Activated T-helper 1 cell treated with anti-CD3 and anti-CD28 coated beads, Interleukin-12 subunit alpha, Interleukin-12 subunit beta, Interleukin-2, Interleukin-4 antibody, amounts not matched to agents 30 ng/mL and 10 ng/mL and 1 ng/mL, durations not matched to agents 14 hours and 24 hours and 36 hours (primary cell): Measurements from ENCODE around the gene SPDYE4. TPM values are rescaled to one million over a fixed set of nuclear protein-coding genes. Genes with fewer than 3 reads are reported as not detected.

Experiments used
- DNase-seq: peaks from one replicate; pipeline ENCODE4 v3.0.0; 2021; ENCODE audit warnings: low spot score
- H3K27ac Mint-ChIP-seq: one replicate; pipeline ENCODE4 v1.8.0; 2021; ENCODE audit warnings: mild to moderate bottlenecking, mixed read lengths
- H3K27me3 Mint-ChIP-seq: one replicate; pipeline ENCODE4 v1.8.0; 2022; ENCODE audit warnings: mild to moderate bottlenecking, moderate library complexity, mixed read lengths; ENCODE audit not compliant: insufficient read depth
- H3K36me3 Mint-ChIP-seq: one replicate; pipeline ENCODE4 v1.8.0; 2021; ENCODE audit warnings: low read depth, mixed read lengths
- H3K4me1 Mint-ChIP-seq: one replicate; pipeline ENCODE4 v1.8.0; 2021; ENCODE audit warnings: low read depth, mixed read lengths
- H3K4me3 Mint-ChIP-seq: one replicate; pipeline ENCODE4 v1.8.0; 2021; ENCODE audit warnings: mild to moderate bottlenecking, moderate library complexity, mixed read lengths
- H3K9me3 Mint-ChIP-seq: one replicate; pipeline ENCODE4 v1.8.0; 2021; ENCODE audit warnings: mixed read lengths
- intact Hi-C: fragments of 100-400 bp; cut with micrococcal nuclease; formaldehyde crosslinking; loops from one replicate; pipeline ENCODE4 v1.15.1; 2024
- total RNA-seq: library from RNA; stranded (reverse); gene quantifications from 2 replicates; pipeline ENCODE4 v1.2.3, GENCODE V29; 2022

The SPDYE4 gene
- total RNA-seq, 1 donor from 2014 or later = not detected

DNA sequence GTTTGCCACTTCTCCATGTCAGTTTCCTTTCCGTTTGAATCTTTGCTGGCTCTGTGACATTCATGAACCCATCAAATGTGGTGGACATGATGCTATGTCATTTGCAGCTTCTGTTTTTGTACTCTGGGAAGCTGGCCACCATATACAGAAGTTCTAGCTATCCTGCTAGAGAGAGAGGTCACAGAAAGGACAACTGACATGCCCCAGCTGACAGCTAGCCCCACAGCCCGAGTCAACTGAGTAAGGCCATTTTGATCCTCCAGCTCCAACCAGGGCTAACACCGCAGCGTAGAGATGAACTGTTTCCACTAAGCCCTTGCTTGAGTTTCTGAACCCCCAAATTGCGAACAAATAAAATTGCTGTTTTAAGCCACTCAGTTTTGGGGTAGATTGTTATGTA is 47.5 kb downstream of the SPDYE4 start:
- no peak overlapping the region for H3K27ac Mint-ChIP-seq
- H3K36me3 Mint-ChIP-seq = no peaks in the 10 kb centered on the region
- no peaks in the 10 kb centered on the region for H3K4me1 Mint-ChIP-seq
- H3K9me3 Mint-ChIP-seq = no peaks in the 10 kb centered on the region
- DNase-seq = no peak
- intact Hi-C loops = no loop called here
- H3K27me3 Mint-ChIP-seq = no peaks in the 10 kb centered on the region
- no peak overlapping the region for H3K4me3 Mint-ChIP-seq

- Mint-ChIP-seq H3K4me3 (no peak overlapping the region), H3K9me3 (no peaks in the 10 kb centered on the region), H3K27ac (no peak overlapping the region), H3K4me1 (no peaks in the 10 kb centered on the region), H3K27me3 (peaks cover 9% of the 10 kb centered on the region), H3K36me3 (no peaks in the 10 kb centered on the region)
- intact Hi-C loops = no loop called here
- DNase-seq = no peak
These were observed 49.3 kb downstream of the SPDYE4 start for GRCh38 chr17:8709006-8709405.

GRCh38 chr17:8708025-8708461 is 50.3 kb downstream of the SPDYE4 start:
- no peak for DNase-seq
- Mint-ChIP-seq H3K27me3 (peaks cover 14% of the 10 kb centered on the region), H3K9me3 (no peaks in the 10 kb centered on the region), H3K4me3 (no peak overlapping the region), H3K36me3 (no peaks in the 10 kb centered on the region), H3K27ac (no peak overlapping the region), H3K4me1 (no peaks in the 10 kb centered on the region)
- intact Hi-C loops = no loop called here

DNA sequence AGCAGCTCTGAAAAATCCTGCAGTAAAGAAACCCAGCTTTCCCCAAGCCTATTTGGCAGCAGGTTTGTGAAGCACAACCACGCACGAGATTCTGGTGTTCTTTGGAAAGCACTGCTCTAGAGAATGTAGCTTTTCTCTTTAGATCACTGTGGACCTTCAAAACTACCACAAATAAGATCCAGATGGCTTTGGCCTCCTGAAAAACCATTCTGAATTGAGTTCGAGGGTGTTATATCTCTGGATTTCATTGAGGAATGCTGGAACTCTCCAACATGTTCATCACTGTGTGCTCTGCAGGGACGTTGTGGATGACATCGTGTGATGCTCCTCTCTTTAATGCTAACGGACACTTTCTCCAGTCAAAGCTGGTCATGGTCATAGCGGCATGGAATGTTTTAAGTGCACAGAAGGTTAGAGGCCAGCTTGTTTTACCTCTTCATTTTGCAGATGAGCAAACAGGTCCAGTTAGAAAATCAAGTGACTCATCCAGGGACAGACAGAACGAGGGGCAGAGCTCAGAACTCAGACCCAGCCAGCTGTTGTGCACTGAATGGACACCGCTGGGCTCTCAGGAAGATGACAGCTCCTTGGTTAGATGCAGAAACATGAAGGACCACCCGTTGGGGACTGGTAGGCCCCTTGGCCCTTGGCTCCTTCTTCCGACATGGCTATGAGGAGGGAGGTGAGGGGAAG is 50.9 kb downstream of the SPDYE4 start:
- intact Hi-C loops = no loop called here
- no peaks in the 10 kb centered on the region for H3K9me3 Mint-ChIP-seq
- no peak overlapping the region for H3K27ac Mint-ChIP-seq
- no peaks in the 10 kb centered on the region for H3K4me1 Mint-ChIP-seq
- DNase-seq = no peak
- no peaks in the 10 kb centered on the region for H3K36me3 Mint-ChIP-seq
- H3K4me3 Mint-ChIP-seq = no peak overlapping the region
- H3K27me3 Mint-ChIP-seq = peaks cover 14% of the 10 kb centered on the region

GRCh38 chr17:8706431-8706830 is 51.9 kb downstream of the SPDYE4 start:
- intact Hi-C loops = no loop called here
- no peaks in the 10 kb centered on the region for H3K9me3 Mint-ChIP-seq

GRCh38 chr17:8705427-8705826 is 52.9 kb downstream of the SPDYE4 start:
- Mint-ChIP-seq H3K9me3 (no peaks in the 10 kb centered on the region), H3K4me3 (no peak overlapping the region), H3K27ac (no peak overlapping the region), H3K27me3 (peaks cover 14% of the 10 kb centered on the region), H3K36me3 (no peaks in the 10 kb centered on the region), H3K4me1 (no peaks in the 10 kb centered on the region)
- intact Hi-C loops = no loop called here
- no peak for DNase-seq

More at GRCh38 chr17:8706431-8706830, 51.9 kb downstream of the SPDYE4 start:
- Mint-ChIP-seq H3K4me1 (no peaks in the 10 kb centered on the region), H3K36me3 (no peaks in the 10 kb centered on the region), H3K4me3 (no peak overlapping the region), H3K27me3 (peaks cover 14% of the 10 kb centered on the region), H3K27ac (no peak overlapping the region)
- no peak for DNase-seq

DNA sequence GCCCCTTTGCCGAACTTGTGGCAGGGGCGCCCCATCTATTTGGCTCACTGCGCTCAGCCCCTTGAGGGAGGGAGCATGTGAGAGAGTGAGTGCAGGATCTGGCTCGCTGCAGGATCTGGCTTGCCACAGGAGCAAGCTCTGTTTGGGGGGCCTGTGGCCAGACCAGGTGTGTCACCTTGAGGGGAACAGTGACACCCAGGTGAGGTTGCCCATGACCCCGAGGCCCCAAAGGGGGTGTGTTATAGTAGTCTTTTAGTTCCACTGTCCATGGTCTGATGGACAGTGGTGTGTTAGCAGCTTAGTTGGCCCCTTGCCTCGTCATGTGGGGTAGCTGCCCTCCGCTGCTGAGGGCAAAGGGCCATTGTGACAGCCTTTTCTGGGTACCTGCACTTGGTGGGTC is 55.3 kb downstream of the SPDYE4 start:
- Mint-ChIP-seq H3K36me3 (no peaks in the 10 kb centered on the region), H3K9me3 (no peaks in the 10 kb centered on the region), H3K4me3 (no peak overlapping the region), H3K27me3 (peaks cover 14% of the 10 kb centered on the region), H3K27ac (no peak overlapping the region), H3K4me1 (no peaks in the 10 kb centered on the region)
- intact Hi-C loops = no loop called here
- no peak for DNase-seq

DNA sequence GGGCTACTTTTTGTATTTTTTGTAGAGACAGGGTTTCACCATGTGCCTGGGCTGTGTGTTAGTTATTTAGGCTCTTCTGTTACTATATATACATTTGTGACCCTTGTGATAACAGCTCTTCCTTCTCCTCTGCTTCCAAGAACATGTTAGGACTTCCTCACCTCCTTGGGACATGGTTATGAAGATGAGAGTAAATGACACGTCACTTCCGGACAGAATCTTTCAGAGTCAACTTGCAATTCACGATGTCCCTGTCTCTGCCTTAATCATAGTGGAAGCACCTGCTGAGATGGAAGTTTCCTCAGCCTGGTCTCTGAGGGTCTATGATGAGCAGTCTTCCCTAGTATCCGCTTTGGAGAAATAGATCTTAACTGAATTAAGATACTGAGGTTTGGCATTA is 56.6 kb downstream of the SPDYE4 start:
- no peaks in the 10 kb centered on the region for H3K4me1 Mint-ChIP-seq
- H3K36me3 Mint-ChIP-seq = no peaks in the 10 kb centered on the region
- H3K4me3 Mint-ChIP-seq = no peak overlapping the region
- peaks cover 14% of the 10 kb centered on the region for H3K27me3 Mint-ChIP-seq
- no peaks in the 10 kb centered on the region for H3K9me3 Mint-ChIP-seq
- no peak overlapping the region for H3K27ac Mint-ChIP-seq
- intact Hi-C loops = no loop called here
- DNase-seq = no peak

- Mint-ChIP-seq H3K36me3 (no peaks in the 10 kb centered on the region), H3K27me3 (peaks cover 14% of the 10 kb centered on the region), H3K27ac (no peak overlapping the region), H3K4me3 (no peak overlapping the region), H3K9me3 (no peaks in the 10 kb centered on the region), H3K4me1 (no peaks in the 10 kb centered on the region)
- no peak for DNase-seq
- intact Hi-C loops = no loop called here
These were observed 57.1 kb downstream of the SPDYE4 start for GRCh38 chr17:8701221-8701620.

Other genes starting within 250 kb of the SPDYE4 start
- 13.2 and 15.3 TPM in 2 replicates for gene MYH10, start 127.8 kb downstream of the SPDYE4 start, total RNA-seq
- 0.83 TPM in 1 of 2 replicates, not detected in the other for gene CCDC42, start 13.7 kb downstream of the SPDYE4 start, total RNA-seq
- gene MFSD6L, start 40.8 kb upstream of the SPDYE4 start, total RNA-seq = 0.12 and 0.13 TPM in 2 replicates
- gene PIK3R6, start 109.1 kb upstream of the SPDYE4 start, total RNA-seq = 2.0 and 2.1 TPM in 2 replicates
- 30.5 and 33.6 TPM in 2 replicates for gene PIK3R5, start 207.2 kb upstream of the SPDYE4 start, total RNA-seq